GM12874 (cell line): ENCODE data around the gene IFNA7.
"Not testable (repeated sequence)": the region's sequence is repeated elsewhere in the genome, so short reads cannot be mapped to it uniquely, and the experiment has no call there.

ENCODE experiments used
- CTCF ChIP-seq: IDR thresholded peaks from 2 replicates; pipeline ENCODE4 v1.5.1; 2011; ENCODE audit warnings: low read depth, mild to moderate bottlenecking, control low read depth, low read length, moderate library complexity; ENCODE audit not compliant: insufficient read depth

The IFNA7 gene

DNA sequence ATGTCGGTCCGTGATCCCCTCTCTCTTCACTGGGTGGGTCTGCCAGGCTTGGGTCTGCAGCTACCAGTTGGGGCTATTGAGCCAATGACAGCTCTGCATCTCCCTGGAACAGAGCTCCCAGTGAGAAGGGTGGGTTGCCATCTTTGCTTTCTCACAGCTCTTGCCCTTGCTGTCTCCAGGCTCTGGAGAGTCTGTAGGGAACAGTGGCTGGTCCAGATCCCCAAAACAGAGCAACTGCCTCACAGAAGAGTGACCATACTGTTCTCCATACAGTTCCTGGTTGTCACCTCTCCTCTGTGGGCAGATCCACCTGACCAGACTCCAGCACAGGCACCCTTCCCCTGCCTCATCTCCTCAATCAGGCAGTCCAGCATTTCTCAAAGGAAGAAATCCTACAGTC is 31.3 kb upstream of the IFNA7 start:
- TF ChIP-seq CTCF: no peak

DNA sequence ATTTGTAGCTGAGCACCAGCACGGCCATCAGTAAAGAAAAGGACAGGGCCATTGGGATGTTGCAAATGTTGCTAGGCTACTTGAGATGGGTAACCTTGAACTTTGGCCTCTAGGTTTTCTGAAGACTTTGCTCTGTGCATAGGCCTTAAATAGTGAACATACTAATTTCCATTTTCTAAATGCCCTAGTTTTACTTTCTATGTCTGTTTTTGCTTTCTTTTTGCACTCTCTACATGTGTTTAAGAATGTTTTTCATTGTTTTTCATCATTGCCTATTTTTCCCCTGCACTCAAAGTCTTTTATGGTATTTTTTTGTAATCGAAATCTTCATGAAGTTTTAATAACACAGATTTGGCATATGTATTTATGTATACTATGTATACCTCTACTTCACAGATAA is 26.1 kb upstream of the IFNA7 start, which contains the start of gene IFNA17:
IFNA17 (minus strand) TSS at position 101 of the 400 bp plus-strand sequence; CDS start at position 52, 49 bp downstream.
- no peak for TF ChIP-seq CTCF

DNA sequence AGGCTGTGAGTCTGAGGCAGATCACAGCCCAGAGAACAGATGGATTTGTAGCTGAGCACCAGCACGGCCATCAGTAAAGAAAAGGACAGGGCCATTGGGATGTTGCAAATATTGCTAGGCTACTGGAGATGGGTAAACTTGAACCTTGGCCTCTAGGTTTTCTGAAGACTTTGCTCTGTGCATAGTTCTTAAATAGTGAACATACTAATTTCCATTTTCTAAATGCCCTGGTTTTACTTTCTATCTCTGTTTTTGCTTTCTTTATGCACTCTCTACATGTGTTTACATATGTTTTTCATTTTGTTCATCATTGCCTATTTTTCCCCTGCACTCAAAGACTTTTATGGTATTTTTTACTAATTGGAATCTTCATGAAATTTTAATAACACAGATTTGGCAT is 15.2 kb upstream of the IFNA7 start, which contains the start of gene IFNA16:
IFNA16 (minus strand) TSS at position 101 of the 400 bp plus-strand sequence; CDS start at position 95, 6 bp downstream.
- TF ChIP-seq CTCF: not testable (repeated sequence)

DNA sequence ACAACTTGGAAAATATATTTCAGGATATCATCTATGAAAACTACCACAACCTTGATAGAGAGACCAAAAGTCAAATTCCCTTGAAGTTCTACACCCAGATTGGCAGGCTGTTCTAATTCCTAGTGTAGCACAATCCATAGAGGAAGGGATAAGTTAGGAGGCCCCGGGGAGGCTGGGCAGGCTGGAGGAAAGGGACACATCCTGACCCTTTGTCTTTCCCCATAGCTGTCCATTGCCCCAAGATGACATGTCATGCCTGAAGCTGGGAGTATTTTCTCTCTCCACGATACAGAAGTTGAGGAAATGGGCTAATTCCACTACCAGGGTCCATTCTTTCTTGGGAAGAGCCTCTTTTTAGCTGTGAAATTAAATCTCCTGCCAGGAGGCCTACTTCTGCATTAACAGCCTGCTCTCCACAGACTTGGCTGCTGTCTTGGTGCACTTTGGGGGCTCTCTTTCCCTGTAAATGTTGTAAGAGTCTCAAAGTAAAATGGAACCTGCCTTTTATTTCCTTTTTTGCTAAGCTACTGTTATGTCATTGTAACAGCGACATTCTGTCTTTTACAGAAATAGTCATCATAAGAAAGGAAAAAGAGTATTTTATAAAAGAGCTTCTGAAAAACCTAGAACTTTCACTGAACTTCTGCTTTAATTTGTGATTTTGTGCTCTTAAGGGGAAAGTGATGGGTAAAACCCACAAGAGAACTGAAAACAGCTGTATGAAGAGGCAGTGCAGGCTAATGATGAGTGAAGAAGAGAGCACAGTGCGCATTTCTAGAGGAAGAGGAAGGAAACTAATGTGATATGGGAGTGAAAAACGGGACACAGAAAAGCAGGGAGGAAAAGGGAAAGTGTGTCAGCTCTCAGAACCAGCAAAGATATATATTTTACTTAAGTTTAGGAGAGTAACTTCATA is 11.7 kb upstream of the IFNA7 start:
- peak; percentile 57 for TF ChIP-seq CTCF

GRCh38 chr9:21210311-21210710 is 8.3 kb upstream of the IFNA7 start:
- TF ChIP-seq CTCF: no peak

GRCh38 chr9:21207043-21207442 is 5.0 kb upstream of the IFNA7 start, which contains the start of gene IFNA10:
TSS of gene IFNA10 (minus strand) at chr9:21207143. CDS start at chr9:21207097, 46 bp downstream.
- not testable (repeated sequence) for TF ChIP-seq CTCF

GRCh38 chr9:21205204-21205603 is 3.2 kb upstream of the IFNA7 start:
- no peak for TF ChIP-seq CTCF
